HG03558 (cell line): ENCODE results near the gene NXF1.
"Not testable (repeated sequence)": the region's sequence is repeated elsewhere in the genome, so short reads cannot be mapped to it uniquely, and the experiment has no call there.

ENCODE experiments used
- ATAC-seq: cut with Tn5 transposase; IDR thresholded peaks from one replicate; pipeline ENCODE4 v1.9.1; 2021; ENCODE audit warnings: moderate number of reproducible peaks; ENCODE audit not compliant: unreplicated experiment; ENCODE audit errors: extremely low read depth

NXF1 gene

GRCh38 chr11:62832336-62833234 is 27.3 kb upstream of the NXF1 start, which contains the start of gene TEX54:
TEX54 (minus strand) TSS chr11:62832841.
- ATAC-seq = no peak

GRCh38 chr11:62831520-62832335 is 26.5 kb upstream of the NXF1 start, which contains the start of gene STX5:
STX5 (minus strand) TSS chr11:62832051; CDS start chr11:62831243, 808 bp downstream.
- ATAC-seq = peak; percentile 42

- no peak for ATAC-seq
These were observed 25.8 kb upstream of the NXF1 start for GRCh38 chr11:62830904-62831519.

GRCh38 chr11:62828130-62828529 is 22.9 kb upstream of the NXF1 start:
- not testable (repeated sequence) for ATAC-seq

- ATAC-seq = no peak
These were observed 18.4 kb upstream of the NXF1 start for GRCh38 chr11:62823677-62824076.

- ATAC-seq = no peak
These were observed 11.9 kb upstream of the NXF1 start for GRCh38 chr11:62817129-62817528.

GRCh38 chr11:62816557-62816956 is 11.3 kb upstream of the NXF1 start:
- ATAC-seq = no peak

- no peak for ATAC-seq
These were observed 6.4 kb upstream of the NXF1 start for GRCh38 chr11:62811659-62812058.

- ATAC-seq = no peak
These were observed 5.5 kb upstream of the NXF1 start for GRCh38 chr11:62810748-62811147.

GRCh38 chr11:62806611-62807121 is 1.4 kb upstream of the NXF1 start:
- ATAC-seq = no peak

- ATAC-seq = no peak
These were observed 761 bp upstream of the NXF1 start for GRCh38 chr11:62805961-62806441.

GRCh38 chr11:62804310-62805075 is 747 bp downstream of the NXF1 start:
- ATAC-seq = no peak

GRCh38 chr11:62801071-62801470 is 4.2 kb downstream of the NXF1 start:
- no peak for ATAC-seq

GRCh38 chr11:62799486-62799885 is 5.8 kb downstream of the NXF1 start:
- ATAC-seq = no peak

- ATAC-seq = no peak
These were observed 9.0 kb downstream of the NXF1 start for GRCh38 chr11:62796281-62796680.

- no peak for ATAC-seq
These were observed 11.0 kb downstream of the NXF1 start for GRCh38 chr11:62794201-62794775.

GRCh38 chr11:62792202-62792575 is 13.1 kb downstream of the NXF1 start:
- ATAC-seq = no peak

GRCh38 chr11:62791501-62792201 is 13.6 kb downstream of the NXF1 start, which contains the start of gene TMEM223:
TMEM223 (minus strand) TSS chr11:62792006; CDS start chr11:62791994, 12 bp downstream.
- peak; percentile 38 for ATAC-seq

- no peak for ATAC-seq
These were observed 15.7 kb downstream of the NXF1 start for GRCh38 chr11:62789576-62789975.
